ENCODE data around the gene P2RX4.
A peak's percentile ranks its signal among the peaks of the same experiment; 100 is the strongest.
"Not testable (repeated sequence)": the region's sequence is repeated elsewhere in the genome, so short reads cannot be mapped to it uniquely, and the experiment has no call there.

P2RX4 gene

DNA sequence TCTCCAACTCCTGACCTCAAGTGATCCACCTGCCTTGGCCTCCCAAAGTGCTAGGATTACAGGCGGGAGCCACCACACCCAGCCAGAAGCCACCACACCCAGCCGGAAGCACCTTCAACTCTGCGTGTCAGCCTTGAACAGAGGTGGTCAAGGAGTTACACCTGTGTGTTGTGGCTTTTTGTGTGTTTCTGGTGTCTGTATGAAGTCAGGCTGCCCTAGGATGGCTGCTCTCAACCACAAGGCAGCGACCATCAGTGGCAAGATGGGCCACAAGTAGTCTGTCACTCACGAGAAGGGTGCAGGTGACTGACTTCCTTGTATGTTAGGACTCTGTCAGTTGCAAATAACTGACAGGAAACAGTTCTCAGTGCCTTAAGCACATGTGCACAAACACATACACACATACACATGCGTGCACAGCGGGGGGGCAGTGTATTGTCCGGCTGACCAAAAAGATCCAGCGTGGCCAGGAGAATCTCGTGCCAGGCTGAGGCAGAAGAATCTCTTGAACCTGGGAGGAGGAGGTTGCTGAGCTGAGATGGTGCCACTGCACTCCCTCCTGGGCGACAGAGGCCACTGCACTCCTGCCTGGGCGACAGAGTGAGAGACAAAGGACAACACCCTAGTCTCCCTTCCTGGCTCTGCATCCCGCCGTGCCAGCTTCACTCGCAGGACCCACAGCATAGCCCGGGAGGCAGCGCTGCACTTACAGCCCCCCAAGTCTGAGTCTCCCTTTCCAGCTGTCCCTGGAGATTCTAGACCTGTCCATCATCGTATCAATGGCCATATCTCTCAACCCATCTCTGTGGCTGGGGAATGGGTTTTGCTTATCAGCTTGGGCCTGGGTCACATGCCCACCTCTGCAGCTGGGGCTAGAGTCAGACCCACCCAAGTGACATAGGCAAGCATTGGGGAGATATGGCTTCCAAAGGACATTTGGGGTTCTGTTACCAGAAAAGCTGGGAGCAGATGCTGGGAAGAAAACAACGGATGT lies 13.7 kb downstream of the P2RX4 start:
- TF ChIP-seq, protein P1, sequence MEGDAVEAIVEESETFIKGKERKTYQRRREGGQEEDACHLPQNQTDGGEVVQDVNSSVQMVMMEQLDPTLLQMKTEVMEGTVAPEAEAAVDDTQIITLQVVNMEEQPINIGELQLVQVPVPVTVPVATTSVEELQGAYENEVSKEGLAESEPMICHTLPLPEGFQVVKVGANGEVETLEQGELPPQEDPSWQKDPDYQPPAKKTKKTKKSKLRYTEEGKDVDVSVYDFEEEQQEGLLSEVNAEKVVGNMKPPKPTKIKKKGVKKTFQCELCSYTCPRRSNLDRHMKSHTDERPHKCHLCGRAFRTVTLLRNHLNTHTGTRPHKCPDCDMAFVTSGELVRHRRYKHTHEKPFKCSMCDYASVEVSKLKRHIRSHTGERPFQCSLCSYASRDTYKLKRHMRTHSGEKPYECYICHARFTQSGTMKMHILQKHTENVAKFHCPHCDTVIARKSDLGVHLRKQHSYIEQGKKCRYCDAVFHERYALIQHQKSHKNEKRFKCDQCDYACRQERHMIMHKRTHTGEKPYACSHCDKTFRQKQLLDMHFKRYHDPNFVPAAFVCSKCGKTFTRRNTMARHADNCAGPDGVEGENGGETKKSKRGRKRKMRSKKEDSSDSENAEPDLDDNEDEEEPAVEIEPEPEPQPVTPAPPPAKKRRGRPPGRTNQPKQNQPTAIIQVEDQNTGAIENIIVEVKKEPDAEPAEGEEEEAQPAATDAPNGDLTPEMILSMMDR (conservative IDR thresholded peaks at IDR 0.05; ENCODE audit: low read depth, low read length) = no peak
- Histone ChIP-seq H3K9ac (no peak overlapping the region), H3K4me3 (IDR thresholded peaks at IDR 0.05; ENCODE audit: insufficient read depth, low read depth, low read length) (no peak overlapping the region), H3K36me3 (ENCODE audit: insufficient read depth) (no peaks in the 10 kb centered on the region), H3K79me2 (ENCODE audit: insufficient read depth, low read depth) (no peaks in the 10 kb centered on the region), H3K4me1 (ENCODE audit: low read depth, poor library complexity, severe bottlenecking) (peaks cover 15% of the 10 kb centered on the region), H3K4me2 (no peak overlapping the region), H4K20me1 (ENCODE audit: insufficient read depth) (no peaks in the 10 kb centered on the region), H3K27ac (no peak overlapping the region), H3K27me3 (ENCODE audit: insufficient read depth, low read depth) (no peaks in the 10 kb centered on the region), H2AFZ (ENCODE audit: low read depth) (no peak overlapping the region)

DNA sequence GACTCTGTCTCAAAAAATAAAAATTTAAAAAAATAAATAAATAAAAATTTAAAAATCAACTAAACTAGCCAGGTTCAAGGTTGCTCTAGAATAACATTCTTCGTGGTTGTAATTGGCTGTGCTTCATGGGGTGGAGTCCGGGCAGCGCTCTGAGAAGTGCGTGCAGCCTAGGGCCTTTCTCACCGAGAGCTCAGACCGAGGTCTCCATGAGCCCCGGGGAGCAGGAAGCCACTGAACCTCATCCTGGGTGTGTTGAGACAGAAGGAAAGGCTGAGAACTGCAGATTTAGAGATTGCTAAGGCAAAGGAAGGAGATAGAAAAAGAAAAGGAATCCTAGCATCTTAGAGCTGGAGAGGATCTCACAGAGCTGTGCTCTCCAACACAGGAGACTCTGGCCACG lies 14.7 kb downstream of the P2RX4 start:
- Histone ChIP-seq H3K4me2 (no peak overlapping the region), H3K27ac (no peak overlapping the region), H3K4me3 (IDR thresholded peaks at IDR 0.05; ENCODE audit: insufficient read depth, low read depth, low read length) (no peak overlapping the region), H2AFZ (ENCODE audit: low read depth) (no peak overlapping the region), H3K79me2 (ENCODE audit: insufficient read depth, low read depth) (no peaks in the 10 kb centered on the region), H4K20me1 (ENCODE audit: insufficient read depth) (no peaks in the 10 kb centered on the region), H3K27me3 (ENCODE audit: insufficient read depth, low read depth) (no peaks in the 10 kb centered on the region), H3K4me1 (ENCODE audit: low read depth, poor library complexity, severe bottlenecking) (peaks cover 15% of the 10 kb centered on the region), H3K9ac (no peak overlapping the region), H3K36me3 (ENCODE audit: insufficient read depth) (no peaks in the 10 kb centered on the region)
- TF ChIP-seq, protein P1 (conservative IDR thresholded peaks at IDR 0.05; ENCODE audit: low read depth, low read length) = no peak

DNA sequence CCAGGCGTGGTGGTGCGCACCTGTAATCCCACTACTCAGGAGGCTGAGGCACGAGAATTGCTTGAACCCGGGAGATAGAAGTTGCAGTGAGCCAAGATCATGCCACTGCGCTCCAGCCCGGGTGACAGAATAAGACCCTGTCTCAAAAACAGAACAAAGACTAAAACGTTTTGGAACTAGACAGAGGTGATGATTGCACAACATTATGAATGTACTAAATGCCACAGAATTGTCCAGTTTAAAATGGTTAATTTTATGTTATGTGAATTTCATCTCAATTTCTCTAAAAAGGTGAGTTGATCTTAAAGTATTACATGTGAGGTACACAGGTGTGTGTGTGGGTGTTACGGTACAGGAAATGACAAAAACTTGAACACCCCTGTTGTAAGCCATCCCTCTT lies 16.5 kb downstream of the P2RX4 start:
- no peaks in the 10 kb centered on the region for H3K36me3 ChIP-seq (ENCODE audit: insufficient read depth)
- H3K4me1 ChIP-seq (ENCODE audit: low read depth, poor library complexity, severe bottlenecking) = peaks cover 15% of the 10 kb centered on the region
- no peak overlapping the region for H2AFZ ChIP-seq (ENCODE audit: low read depth)
- H4K20me1 ChIP-seq (ENCODE audit: insufficient read depth) = no peaks in the 10 kb centered on the region
- H3K79me2 ChIP-seq (ENCODE audit: insufficient read depth, low read depth) = no peaks in the 10 kb centered on the region
- no peak overlapping the region for H3K9ac ChIP-seq
- H3K4me3 ChIP-seq (IDR thresholded peaks at IDR 0.05; ENCODE audit: insufficient read depth, low read depth, low read length) = no peak overlapping the region
- H3K27ac ChIP-seq = no peak overlapping the region; the same call in 1 of the 2 replicates
- H3K4me2 ChIP-seq = no peak overlapping the region
- TF ChIP-seq, protein P1 (conservative IDR thresholded peaks at IDR 0.05; ENCODE audit: low read depth, low read length) = no peak
- no peaks in the 10 kb centered on the region for H3K27me3 ChIP-seq (ENCODE audit: insufficient read depth, low read depth)

DNA sequence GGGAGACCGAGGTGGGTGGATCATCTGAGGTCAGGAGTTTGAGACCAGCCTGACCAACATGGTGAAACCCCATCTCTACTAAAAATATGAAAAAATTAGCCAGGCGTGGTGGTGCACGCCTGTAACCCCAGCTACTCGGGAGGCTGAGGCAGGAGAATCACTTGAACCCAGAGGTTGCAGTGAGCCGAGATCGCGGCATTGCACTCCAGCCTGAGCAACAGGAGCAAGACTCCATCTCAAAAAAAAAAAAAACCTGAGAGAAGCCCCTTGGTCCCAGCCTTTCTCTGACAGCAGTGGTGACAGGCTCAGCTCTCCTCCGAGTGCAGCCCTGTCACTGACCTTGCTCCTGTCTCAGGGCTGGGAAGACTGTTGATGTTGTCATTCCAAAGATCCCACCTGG lies 16.9 kb downstream of the P2RX4 start:
- not testable (repeated sequence) for H3K4me3 ChIP-seq (IDR thresholded peaks at IDR 0.05; ENCODE audit: insufficient read depth, low read depth, low read length); H3K4me2 ChIP-seq; H3K36me3 ChIP-seq (ENCODE audit: insufficient read depth); H3K27me3 ChIP-seq (ENCODE audit: insufficient read depth, low read depth); H2AFZ ChIP-seq (ENCODE audit: low read depth); H3K79me2 ChIP-seq (ENCODE audit: insufficient read depth, low read depth); H4K20me1 ChIP-seq (ENCODE audit: insufficient read depth)
- Histone ChIP-seq H3K9ac (peak overlapping the region; percentile 19; the same call in 1 of the 2 replicates), H3K27ac (peak overlapping the region; percentile 62), H3K4me1 (ENCODE audit: low read depth, poor library complexity, severe bottlenecking) (peaks cover 15% of the 10 kb centered on the region)

DNA sequence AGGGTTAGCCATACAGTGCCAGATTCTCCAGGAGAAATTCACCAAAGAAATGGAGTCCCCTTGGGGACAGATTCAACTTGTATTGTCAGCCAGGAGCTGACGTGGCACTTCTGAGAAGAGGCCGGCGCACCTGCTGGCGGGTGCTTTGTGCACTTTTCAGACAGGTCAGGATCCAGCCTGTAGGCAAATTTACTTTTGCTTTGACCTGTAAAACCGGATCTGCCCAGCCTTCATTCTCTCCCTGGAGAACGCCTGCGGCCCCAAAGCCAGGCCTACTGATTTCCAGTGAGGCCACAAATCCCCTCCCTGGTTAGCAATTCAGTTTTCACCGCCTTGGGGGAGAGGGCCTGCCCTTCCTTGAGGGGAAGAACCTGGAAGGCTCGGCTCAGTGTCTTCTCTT lies 17.4 kb downstream of the P2RX4 start:
- peak overlapping the region; percentile 19; the same call in 1 of the 2 replicates for H3K9ac ChIP-seq
- H2AFZ ChIP-seq (ENCODE audit: low read depth) = no peak overlapping the region
- no peaks in the 10 kb centered on the region for H3K79me2 ChIP-seq (ENCODE audit: insufficient read depth, low read depth)
- TF ChIP-seq, protein P1 (conservative IDR thresholded peaks at IDR 0.05; ENCODE audit: low read depth, low read length) = no peak
- H3K27ac ChIP-seq = peak overlapping the region; percentile 62
- H3K36me3 ChIP-seq (ENCODE audit: insufficient read depth) = no peaks in the 10 kb centered on the region
- H3K4me1 ChIP-seq (ENCODE audit: low read depth, poor library complexity, severe bottlenecking) = peaks cover 15% of the 10 kb centered on the region
- H3K4me3 ChIP-seq (IDR thresholded peaks at IDR 0.05; ENCODE audit: insufficient read depth, low read depth, low read length) = no peak overlapping the region
- H3K4me2 ChIP-seq = no peak overlapping the region
- no peaks in the 10 kb centered on the region for H4K20me1 ChIP-seq (ENCODE audit: insufficient read depth)
- no peaks in the 10 kb centered on the region for H3K27me3 ChIP-seq (ENCODE audit: insufficient read depth, low read depth)
